ENCODE results near the gene FLNA.
"Not testable (repeated sequence)": the region's sequence is repeated elsewhere in the genome, so short reads cannot be mapped to it uniquely, and the experiment has no call there.

FLNA gene

DNA sequence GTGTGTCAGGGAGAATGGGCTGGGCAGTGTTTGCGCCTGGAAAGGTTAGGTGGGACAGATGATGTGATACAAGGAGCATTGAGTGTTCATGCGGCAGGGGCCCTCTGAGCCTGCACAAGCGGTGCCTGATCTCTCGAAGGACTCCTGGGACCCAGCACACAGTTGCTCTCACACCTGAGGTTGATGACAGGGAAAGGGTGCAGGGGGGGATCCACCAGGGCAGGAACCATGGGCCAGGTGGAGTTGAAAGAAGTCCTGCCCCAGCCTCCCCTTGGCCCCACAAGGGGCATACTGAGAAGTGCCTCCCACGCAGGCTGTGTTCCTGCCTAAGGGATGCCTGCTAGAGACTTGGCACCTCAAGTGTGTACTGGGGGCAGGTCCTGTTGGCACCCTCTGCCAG lies 45.8 kb downstream of the FLNA start:
- no peak for DNase-seq

DNA sequence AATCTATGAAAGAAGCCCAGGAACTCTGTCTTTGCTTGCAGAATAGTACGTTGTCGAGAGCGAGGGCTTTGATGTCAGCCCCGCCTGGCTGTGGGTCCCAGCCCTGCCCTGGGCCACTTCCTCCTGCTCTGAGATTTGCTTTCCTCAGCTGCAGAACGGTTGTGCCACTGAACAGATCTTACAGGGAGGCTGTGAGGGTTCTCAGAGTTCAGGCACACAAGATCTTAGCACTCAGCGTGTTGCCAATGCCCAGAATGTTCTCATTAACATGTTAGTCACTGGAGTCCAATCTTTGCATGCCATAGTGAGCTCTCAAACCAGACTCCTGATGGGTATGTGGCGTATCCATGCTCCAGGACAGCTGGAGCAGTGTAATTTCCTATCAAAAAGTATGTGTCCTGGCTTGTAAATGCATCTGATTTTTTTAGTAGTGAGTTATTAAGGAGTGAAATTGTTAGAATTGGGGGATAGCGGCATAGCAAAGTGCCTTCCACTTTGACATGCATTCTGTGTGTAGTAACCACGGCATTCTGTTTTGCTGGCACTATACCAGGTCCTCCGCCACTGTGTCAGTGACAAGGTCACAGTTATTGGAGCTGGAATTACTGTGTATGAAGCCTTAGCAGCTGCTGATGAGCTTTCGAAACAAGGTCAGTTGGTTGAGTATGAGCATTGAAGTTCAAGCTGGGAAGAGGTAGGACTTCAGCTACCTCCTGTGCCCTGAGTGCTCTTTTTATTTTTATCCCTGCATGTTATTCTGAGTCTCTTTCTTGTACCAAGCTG lies 47.2 kb downstream of the FLNA start:
- no peak for DNase-seq

DNA sequence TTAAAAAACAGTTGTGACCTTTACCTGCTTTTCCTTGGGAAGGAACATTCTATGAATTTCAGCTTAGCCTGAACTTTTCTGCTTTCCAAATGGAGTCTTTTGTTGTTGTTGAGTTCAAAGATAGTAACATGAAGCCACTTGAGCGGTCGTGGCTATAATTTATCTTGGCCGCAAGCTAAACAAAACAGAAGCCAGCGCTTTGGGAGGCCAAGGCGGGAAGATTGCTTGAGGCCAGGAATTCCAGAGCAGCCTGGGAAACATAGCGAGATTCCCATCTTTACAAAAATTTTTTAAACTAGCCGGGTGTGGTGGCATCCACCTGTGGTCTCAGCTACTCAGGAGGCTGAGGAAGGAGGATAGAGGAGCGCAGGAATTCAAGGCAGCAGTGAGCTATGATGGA lies 48.9 kb downstream of the FLNA start:
- no peak for DNase-seq

DNA sequence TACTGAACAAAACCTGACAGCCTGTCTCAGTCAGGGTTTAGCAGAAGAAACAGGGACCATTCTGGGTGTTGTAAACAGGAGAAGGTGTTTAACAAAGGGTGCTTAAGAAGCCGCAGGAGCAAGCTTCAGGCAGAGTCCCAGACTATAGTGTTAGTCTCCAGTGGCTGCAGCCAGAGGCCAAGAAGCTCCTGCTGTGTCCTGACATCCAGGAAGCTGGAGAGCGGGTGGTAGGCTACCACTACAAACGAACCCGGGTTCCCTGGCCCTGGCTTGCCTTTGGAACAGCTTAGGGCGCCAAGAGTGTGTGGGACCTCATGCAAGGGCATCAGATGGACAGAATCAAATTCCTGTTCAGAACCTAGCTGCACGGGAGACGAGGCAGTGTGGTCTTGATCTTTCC lies 50.9 kb downstream of the FLNA start:
- no peak for DNase-seq

DNA sequence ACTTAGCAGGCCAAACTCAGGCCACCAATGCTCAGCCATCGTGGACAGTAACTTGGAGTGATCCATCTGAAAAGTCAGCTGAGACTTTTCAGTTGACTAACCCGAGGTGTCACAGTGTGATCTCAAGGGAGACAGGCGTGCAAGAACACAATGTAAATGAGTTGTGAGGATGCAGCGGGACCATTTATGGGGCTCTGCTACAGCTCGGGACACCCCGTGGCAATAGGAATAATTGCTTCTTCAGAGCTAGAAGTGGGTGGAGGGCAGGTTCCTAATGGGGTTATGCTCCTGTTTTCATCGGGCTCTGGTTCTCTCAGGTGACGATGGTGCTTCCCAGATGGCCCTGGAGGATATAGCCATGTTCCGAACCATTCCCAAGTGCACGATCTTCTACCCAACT lies 51.5 kb downstream of the FLNA start:
- no peak for DNase-seq

DNA sequence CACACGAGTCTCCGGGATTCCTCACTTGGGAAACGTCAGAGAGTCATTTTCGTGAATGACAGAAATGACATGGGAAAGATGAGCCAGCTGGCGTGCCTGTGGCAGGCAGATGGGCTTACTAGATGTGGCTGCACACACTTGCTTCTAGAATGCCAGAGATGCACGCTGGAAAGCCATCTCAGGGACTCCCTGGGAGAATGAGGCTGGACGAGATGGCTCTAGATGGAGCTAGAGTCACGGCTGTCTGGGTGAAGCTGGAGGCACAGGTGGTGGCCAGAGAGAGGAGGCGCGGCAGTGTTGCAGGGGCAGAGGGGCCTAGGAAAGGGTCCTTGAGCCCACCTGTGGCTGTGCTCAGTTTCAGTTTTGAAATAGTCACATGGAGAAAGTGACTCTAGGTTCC lies 52.8 kb downstream of the FLNA start:
- DNase-seq: peak in 1 of 2 experiments; percentile 16

DNA sequence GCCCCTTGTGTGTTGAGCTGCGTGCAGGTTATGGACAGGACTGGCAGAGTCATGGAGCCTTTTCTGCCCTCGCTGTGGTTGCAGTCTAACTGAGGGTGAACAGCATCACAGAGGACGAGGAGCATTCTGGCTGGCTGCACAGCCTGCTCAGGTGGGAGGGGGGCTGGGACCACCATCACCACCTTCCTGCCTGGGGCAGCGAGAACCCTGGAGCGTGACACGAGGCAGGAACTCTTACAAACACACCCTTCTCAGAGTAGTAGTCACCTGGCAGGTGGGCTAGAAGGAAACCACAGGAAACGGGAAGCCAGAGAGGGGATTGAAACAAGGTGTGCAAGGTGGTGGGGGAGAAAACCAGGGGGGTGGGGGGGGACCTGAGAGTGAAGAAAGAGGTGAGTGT lies 53.3 kb downstream of the FLNA start:
- DNase-seq: no peak

DNA sequence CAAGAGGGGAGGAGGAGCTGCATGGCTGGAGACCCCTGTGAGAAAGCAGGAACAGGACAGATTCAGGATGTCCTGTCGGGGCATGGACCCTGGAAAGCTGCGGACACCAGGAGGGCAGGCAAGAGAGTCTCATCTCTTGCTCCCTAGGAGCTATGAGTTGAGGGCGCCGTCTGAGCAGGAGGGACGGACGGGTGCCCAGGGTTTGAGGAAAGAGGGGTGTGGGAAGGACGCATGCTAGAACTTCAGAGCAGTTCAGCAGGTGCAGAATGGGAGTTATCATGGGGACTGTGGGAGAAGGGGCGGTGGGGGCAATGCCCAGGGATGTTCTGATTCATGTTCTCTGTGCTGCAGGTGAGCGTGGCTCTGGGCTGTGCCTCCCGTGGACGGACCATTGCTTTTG lies 54.0 kb downstream of the FLNA start:
- DNase-seq: no peak

DNA sequence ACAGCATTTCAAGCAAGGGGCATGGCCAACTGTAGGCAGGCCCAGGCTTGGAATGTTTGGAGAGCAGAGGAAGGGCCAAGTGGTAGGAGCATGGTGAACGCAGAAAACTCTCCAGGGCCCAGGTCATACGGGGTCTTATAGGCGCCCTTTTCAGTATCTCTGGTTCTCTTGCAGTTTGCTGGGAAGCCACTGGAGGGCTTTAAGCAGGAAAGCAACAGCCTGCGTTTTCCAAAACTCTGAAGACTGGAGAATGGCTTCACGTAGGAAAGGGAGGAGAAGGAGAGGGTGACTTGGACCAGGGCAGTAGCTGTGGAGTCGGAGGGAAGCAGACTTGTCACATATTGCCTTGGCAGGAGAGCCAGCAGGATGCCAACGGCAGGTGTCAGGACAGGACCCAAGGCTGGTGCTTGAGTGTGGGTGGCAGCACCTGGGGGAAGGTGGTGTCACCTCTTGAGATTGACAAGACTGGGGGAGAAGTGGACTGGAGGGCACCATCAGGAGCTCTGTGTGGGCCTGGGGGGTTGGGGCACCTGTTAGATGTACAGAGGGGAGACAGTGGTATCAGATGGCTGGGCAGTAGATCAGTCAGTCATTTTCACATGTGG lies 56.9 kb downstream of the FLNA start:
- no peak for DNase-seq

DNA sequence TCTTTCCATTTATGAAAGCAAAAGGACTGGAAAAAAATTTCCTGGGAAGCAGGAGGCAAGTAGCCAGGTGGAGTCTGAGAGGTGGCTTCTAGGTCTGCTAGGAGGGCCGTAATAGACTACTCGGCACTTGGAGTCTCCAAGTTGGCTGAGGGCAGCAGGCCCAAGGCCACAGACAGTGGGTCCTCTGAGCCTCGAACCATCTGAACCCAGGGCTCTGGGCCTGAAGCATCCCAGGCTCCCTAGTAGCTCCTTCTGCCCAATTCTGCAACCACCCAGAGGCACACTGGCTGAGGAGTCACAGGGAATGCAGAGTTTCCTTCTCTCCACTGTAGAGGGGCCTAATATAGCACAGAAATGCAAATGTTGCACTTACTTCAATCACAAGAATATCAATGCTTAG lies 59.0 kb downstream of the FLNA start:
- DNase-seq: no peak

DNA sequence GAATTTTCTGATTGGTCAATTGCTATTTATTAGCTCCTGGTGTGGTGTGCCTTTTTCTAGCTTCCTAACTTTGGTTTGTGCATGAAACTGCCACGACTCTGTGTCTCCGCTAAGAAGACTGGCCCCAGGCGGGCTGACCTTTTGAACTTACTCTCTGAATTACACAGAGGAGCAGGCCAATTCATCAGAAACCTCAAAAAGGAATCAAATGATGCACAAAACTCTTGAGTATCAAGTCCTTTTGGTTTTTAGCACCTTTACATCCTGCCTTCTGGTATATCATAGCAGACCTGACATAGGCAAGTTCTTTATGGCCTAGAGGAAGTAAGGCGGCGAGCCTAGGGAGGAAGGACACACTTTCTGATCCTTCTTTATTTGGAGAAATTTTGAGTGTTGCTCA lies 61.3 kb downstream of the FLNA start:
- DNase-seq: no peak

DNA sequence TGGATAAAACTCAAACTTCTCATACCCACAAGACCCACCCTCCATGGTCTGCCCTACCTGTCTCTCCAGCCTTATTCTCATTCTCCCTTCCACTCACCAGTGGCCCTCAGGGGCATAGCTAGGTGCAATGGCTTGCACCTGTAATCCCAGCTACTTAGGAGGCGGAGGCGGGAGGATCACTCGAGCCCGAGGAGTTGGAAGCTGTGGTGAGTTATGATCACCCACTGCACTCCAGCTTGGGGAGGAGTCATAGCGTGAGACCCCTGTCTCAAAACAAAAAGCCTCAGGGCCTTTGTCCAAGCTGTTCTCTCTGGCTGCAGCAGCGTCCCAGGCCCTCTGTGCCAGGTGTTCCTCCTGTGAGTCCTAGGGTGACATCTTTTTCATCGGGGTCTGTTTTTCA lies 62.3 kb downstream of the FLNA start:
- no peak for DNase-seq

DNA sequence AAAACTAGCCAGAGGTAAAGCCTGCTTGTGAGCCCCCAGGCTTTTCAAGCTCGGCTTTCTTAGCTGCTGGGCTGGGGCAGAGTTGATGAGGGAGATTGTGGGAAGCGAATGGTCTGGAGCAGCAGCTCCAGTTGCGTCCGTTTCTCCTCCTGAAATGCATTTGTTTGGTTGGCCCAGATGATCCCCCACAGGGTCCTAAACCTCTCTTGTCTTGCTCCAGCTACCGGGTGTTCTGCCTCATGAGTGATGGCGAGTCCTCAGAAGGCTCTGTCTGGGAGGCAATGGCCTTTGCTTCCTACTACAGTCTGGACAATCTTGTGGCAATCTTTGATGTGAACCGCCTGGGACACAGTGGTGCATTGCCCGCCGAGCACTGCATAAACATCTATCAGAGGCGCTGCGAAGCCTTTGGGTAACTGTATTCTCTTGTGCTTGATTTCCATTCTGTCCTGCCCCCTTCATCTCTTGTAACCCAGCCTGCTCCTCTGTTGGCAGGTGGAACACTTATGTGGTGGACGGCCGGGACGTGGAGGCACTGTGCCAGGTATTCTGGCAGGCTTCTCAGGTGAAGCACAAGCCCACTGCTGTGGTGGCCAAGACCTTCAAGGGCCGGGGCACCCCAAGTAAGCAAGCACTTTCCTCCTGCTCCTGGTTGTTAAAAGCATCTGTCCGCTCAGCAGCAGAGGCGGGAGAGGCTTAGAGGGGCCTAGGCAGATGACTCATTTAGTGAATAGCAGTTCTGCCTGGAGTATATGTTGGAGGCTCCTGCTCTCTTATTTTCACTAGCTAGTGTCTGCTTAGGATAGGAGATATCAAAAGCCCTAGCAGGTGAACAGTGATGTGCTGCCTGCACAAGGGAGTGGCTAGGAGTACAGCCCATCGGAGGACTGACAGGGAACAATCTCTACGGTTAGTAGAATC lies 63.6 kb downstream of the FLNA start:
- no peak for DNase-seq

DNA sequence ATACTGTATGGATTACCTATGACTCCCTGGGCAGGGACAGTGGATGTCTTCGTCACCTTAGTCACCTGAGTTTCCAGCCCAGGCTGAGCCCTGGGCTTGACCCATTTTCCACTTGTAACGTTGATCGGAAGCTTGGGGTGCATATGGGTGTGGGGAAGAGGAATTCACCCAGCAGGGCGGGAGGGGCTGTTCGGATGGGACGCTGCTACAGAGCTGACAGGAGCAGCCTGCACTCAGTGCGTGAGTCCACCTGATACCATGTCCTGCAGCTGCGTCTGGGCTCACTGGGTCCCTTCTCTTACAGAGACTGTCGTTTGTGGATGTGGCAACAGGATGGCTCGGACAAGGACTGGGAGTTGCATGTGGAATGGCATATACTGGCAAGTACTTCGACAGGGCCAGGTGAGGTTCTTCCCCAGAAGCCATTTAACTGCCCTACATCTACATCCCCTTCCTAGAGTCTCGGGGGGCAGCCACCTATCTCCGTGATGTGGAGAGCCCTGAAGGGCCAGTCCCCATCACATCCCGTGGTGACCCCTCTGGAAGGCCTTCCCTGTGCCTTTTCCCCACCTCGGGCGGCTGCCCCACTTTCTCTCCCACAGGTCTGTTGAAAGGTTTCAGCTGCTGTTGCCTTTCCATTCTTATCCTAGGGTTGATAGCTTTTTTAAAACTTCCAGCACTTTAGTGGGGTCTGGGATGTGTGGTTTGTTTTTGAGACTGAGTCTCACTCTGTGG lies 65.2 kb downstream of the FLNA start:
- DNase-seq: no peak

DNA sequence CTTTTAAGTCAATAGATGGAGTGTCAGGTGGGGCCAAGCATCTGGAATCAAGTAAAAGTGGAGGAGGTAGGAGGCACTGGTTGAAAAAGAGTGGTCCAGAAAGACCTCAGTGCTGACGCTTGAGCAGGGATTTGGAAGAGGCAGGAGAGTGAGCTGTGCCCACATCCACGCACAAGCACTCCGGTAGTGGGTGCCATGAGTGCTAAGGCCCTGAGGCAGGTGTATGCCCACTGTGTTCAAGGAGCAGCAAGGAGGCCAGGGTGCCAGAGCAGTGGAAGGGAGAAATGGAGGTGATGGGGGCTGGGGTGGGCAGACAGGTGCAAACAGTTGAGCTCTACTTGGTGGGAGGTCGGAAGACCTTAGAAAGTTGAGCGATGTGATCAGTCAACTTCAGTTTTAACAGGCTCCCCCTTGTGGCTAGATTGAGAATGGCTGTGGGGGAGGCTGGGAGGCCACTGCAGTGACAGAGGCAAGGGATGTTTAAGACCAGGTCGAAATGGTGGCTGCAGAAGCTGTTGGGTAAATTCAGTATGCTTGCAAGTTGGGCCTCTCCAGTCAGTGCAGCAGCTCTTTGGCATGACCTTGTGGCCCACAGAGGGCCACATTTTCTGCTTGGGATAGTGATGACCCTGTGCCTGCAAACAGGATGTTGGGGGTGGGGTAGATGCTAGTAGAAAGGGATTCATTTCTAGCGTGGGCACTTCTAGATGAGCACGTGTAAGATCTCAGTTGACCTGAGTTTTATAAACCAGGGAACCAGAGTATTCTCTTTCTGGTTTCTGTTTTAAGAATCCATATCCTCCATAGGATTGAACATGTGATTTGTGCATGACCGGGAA lies 66.1 kb downstream of the FLNA start:
- DNase-seq: no peak

DNA sequence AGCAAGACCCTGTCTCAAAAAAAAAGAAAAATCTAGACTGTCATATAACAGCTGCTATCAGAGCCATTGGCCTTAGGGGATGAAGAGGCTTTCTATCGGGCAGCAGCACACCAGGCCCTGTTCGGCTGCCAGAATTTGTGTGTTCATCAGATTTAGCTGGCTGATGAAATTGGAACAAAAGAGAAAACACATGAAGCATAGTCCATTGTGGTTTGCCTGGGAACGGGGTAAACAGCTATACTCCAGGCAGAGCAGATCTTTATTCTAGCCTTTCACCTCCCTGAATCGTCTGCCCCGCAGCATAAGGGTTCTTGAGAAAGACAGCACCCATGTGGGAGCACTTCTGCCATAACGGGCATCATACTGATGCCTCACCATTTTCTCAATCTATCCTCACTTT lies 67.2 kb downstream of the FLNA start:
- DNase-seq: no peak

DNA sequence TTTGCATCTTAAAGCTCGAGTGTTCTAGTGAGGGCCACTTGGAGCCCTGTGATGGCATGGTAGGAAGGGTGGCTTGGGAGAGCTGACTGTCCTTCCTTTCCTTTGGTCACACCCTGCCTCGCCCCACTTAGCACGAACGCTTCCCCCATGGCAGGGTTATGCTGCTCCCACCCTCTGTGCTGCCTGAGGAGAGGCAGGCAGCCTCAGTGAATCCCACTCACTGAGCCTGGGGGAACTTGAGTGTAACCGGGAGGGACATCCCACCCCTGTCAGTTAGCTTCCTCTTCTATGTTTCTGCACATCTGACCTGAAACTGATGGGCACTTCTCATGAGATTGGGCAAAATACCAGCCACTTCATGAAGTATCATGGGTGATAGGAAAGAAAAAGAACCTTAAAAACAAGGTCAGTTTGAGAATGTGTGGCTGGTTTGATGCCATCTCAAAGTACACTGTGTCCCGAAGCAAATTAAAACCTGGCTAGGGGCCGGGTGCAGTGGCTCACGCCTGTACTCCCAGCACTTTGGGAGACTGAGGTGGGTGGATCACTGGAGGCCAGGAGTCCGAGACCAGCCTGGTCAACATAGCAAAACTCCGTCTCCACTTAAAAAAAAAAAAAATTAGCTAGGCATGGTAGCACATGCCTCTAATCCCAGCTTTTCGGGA lies 68.8 kb downstream of the FLNA start:
- DNase-seq: no peak

DNA sequence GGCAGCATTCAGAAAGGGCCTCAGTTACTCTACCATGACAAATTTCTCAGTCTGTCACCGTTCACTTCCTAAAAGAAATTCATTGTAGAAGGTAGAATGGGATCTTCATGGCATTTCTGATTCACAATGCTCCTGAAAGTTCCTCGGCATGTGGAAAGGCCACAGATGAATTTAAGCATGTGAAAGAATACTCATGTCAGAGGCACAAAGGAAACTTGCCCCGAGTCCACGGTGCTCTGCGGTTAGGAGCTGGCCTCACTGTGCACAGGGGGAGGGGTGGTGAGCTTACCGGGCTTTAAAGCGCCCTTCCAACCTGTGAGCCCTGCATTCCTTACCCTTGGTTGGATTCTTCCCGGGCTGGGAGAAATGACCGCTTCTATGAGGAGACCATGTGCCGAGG lies 69.6 kb downstream of the FLNA start:
- DNase-seq: no peak

DNA sequence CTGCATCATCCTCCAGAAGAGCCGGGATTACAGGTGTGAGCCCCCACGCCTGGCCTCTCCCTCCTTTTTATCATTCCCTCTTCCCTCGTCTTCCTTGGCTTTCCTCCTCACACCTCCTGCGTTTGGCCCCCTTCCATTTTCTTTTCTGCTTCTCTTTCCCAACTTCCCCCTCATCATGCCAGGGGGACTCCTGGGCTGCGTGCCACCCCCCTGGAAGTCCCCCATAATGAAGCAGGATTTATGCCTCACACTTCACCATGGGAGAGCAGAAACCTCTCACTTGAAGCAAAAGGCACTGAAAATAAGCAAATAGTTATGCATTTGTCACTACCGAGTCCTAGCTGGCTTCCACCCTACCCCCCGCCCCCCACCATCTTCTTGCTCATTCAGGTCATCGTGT lies 71.0 kb downstream of the FLNA start:
- DNase-seq: no peak

DNA sequence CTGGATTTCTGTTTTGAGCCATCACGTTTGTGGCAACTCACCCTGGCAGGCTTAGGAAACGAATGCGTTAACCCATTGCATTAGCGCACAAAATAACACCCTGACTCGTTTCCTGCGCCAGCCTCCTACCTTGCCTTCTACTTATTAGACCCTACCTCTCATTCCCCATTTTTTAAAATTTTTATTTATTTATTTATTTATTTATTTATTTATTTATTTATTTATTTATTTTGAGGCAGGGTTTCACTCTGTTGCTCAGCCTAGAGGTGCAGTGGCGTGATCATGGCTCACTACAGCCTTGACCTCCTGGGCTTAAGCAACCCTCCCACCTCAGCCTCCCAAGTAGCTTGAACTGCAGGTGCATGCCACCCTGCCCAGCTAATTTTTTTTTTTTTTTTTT lies 71.4 kb downstream of the FLNA start:
- not testable (repeated sequence) for DNase-seq

DNA sequence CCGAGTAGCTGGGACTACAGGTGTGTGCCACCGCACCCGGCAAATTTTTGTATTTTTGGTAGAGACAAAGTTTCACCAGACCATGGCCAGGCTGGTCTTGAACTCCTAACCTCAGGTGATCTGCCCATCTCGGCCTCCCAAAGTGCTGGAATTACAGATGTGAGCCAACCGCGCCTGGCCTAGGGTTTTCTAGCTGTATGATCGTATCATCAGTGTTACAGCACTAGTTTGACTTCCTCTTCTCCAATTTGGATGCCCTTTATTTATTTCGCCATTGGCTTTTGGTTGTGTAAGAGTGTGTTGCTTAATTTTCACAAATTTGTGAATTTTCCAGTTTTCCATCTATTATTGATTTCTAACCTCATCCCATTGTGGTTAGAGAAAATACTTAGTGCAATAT lies 73.6 kb downstream of the FLNA start:
- DNase-seq: no peak

Measured in SHP77 (cell line).